Measurements from ENCODE around the gene RSPH1.

The RSPH1 gene

DNA sequence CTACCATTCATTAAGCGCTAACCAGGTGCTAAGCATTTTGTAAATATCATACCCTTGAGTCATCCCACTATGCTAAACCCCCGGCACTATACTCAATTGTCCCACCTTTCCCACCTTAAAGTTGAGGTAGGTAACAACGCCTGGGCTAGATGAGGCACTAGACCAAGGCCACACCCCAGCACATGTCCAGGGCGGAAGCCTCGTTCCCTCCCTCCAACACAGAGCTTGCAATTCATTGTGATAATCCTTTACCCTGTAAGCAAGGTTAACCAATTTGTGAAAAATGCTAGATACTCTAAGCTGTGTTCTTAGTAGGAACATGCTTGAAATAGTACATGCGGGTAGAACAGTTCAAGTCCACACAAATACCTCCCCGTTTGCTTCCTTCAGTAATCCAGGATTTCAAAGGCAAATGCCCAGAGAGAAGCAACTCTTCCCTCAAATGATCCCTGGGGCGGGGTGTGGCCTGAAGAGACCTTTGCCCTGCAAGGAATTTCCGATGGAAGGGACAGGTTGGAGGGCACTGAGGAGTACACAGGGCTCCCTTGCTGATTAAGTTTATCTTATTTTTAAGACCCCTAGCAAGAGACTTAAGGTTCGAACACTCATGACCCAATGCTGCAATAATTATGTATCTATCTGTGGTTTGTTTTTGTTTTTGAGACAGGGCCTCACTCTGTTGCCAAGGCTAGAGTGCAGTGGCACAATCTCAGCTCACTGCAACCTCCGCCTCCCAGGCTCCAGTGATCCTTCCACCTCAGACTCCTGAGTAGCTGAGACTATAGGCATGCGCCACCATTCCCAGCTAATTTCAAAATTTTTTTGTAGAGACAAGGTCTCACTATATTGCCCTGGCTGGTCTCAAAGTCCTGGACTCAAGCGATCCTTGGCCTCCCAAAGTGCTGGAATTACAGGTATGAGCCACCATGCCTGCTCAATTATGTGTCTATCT lies 2.6 kb downstream of the RSPH1 start:
- Histone ChIP-seq H3K27ac (ENCODE audit: low read length) (no peak overlapping the region), H3K9me3 (ENCODE audit: insufficient read depth, low read length, severe bottlenecking) (no peaks in the 10 kb centered on the region), H3K4me3 (ENCODE audit: low read depth in 1 of 2, low read length in 2 of 2) (no peak overlapping the region), H3K36me3 (ENCODE audit: insufficient read depth, low read length) (no peaks in the 10 kb centered on the region), H3K27me3 (ENCODE audit: insufficient read depth, low read length, poor library complexity) (no peaks in the 10 kb centered on the region), H3K79me2 (ENCODE audit: insufficient read depth, low read length) (no peaks in the 10 kb centered on the region), H3K4me1 (ENCODE audit: insufficient read depth, low read length) (peaks cover 17% of the 10 kb centered on the region), H3K9ac (ENCODE audit: low read depth, low read length) (no peak overlapping the region), H3K4me2 (ENCODE audit: insufficient read depth, low read length) (no peak overlapping the region), H4K20me1 (ENCODE audit: insufficient read depth, low read length) (no peaks in the 10 kb centered on the region), H2AFZ (ENCODE audit: low read depth, low read length) (no peak overlapping the region)
- no peak for TF ChIP-seq EZH2 (IDR thresholded peaks at IDR 0.05; ENCODE audit: borderline replicate concordance, low read depth, low read length, severe bottlenecking)
- TF ChIP-seq, protein P1, sequence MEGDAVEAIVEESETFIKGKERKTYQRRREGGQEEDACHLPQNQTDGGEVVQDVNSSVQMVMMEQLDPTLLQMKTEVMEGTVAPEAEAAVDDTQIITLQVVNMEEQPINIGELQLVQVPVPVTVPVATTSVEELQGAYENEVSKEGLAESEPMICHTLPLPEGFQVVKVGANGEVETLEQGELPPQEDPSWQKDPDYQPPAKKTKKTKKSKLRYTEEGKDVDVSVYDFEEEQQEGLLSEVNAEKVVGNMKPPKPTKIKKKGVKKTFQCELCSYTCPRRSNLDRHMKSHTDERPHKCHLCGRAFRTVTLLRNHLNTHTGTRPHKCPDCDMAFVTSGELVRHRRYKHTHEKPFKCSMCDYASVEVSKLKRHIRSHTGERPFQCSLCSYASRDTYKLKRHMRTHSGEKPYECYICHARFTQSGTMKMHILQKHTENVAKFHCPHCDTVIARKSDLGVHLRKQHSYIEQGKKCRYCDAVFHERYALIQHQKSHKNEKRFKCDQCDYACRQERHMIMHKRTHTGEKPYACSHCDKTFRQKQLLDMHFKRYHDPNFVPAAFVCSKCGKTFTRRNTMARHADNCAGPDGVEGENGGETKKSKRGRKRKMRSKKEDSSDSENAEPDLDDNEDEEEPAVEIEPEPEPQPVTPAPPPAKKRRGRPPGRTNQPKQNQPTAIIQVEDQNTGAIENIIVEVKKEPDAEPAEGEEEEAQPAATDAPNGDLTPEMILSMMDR (IDR thresholded peaks at IDR 0.05; ENCODE audit: borderline replicate concordance, extremely low read depth, low read length, poor library complexity, severe bottlenecking): no peak
- no peak for ATAC-seq (ENCODE audit: insufficient read depth, low read depth)
- DNase-seq: no peak

DNA sequence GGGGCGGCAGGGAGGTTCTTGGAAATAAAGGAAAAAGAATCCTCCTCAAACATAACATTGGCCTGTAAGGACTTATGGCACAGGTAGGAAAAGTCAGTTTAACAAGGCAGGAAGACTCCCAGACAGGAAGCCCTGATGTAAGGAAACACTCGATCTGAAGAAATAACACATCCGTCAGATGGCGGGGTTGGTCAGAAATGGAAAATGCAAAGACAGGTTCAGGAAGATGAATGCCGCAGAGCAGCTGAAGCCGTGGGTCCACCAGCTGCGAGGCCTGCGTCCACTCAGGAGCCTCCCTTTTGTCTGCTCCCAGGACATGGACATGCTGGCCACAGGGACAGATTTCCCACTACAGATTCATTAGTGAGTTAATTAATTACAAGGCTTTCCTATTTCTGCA lies 3.8 kb downstream of the RSPH1 start:
- TF ChIP-seq EZH2 (IDR thresholded peaks at IDR 0.05; ENCODE audit: borderline replicate concordance, low read depth, low read length, severe bottlenecking): no peak
- TF ChIP-seq, protein P1 (IDR thresholded peaks at IDR 0.05; ENCODE audit: borderline replicate concordance, extremely low read depth, low read length, poor library complexity, severe bottlenecking): no peak
- DNase-seq (no peak), ATAC-seq (ENCODE audit: insufficient read depth, low read depth) (no peak)
- no peak overlapping the region for H3K4me2 ChIP-seq (ENCODE audit: insufficient read depth, low read length)
- H4K20me1 ChIP-seq (ENCODE audit: insufficient read depth, low read length): no peaks in the 10 kb centered on the region
- no peak overlapping the region for H3K9ac ChIP-seq (ENCODE audit: low read depth, low read length)
- H3K36me3 ChIP-seq (ENCODE audit: insufficient read depth, low read length): no peaks in the 10 kb centered on the region
- H3K27ac ChIP-seq (ENCODE audit: low read length): no peak overlapping the region
- no peaks in the 10 kb centered on the region for H3K9me3 ChIP-seq (ENCODE audit: insufficient read depth, low read length, severe bottlenecking)
- H3K27me3 ChIP-seq (ENCODE audit: insufficient read depth, low read length, poor library complexity): no peaks in the 10 kb centered on the region
- peaks cover 17% of the 10 kb centered on the region for H3K4me1 ChIP-seq (ENCODE audit: insufficient read depth, low read length)
- H2AFZ ChIP-seq (ENCODE audit: low read depth, low read length): no peak overlapping the region
- H3K79me2 ChIP-seq (ENCODE audit: insufficient read depth, low read length): no peaks in the 10 kb centered on the region
- H3K4me3 ChIP-seq (ENCODE audit: low read depth in 1 of 2, low read length in 2 of 2): no peak overlapping the region

DNA sequence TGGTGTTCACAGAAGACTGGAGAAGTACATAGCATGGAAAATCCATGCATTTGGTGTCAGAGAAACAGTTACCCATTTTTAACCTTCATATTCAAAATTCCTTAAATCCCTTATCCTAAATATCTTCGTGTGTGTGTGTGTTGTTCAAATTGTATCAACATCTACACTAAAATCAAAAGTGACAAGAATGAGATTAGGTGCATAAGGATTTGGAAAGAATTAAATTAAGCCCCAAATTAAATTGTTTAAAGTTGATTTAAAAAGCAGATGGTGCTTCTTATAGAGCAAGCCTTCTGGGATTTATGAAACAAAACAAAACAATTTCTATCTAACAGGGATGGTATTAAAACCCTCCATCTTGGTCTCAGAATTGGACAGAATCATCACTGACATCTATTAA lies 4.7 kb downstream of the RSPH1 start:
- no peaks in the 10 kb centered on the region for H3K27me3 ChIP-seq (ENCODE audit: insufficient read depth, low read length, poor library complexity)
- no peak overlapping the region for H2AFZ ChIP-seq (ENCODE audit: low read depth, low read length)
- H3K4me1 ChIP-seq (ENCODE audit: insufficient read depth, low read length): peaks cover 9% of the 10 kb centered on the region
- no peaks in the 10 kb centered on the region for H4K20me1 ChIP-seq (ENCODE audit: insufficient read depth, low read length)
- DNase-seq (no peak), ATAC-seq (ENCODE audit: insufficient read depth, low read depth) (no peak)
- no peaks in the 10 kb centered on the region for H3K9me3 ChIP-seq (ENCODE audit: insufficient read depth, low read length, severe bottlenecking)
- no peak overlapping the region for H3K9ac ChIP-seq (ENCODE audit: low read depth, low read length)
- H3K27ac ChIP-seq (ENCODE audit: low read length): no peak overlapping the region
- H3K79me2 ChIP-seq (ENCODE audit: insufficient read depth, low read length): no peaks in the 10 kb centered on the region
- H3K36me3 ChIP-seq (ENCODE audit: insufficient read depth, low read length): no peaks in the 10 kb centered on the region
- no peak for TF ChIP-seq EZH2 (IDR thresholded peaks at IDR 0.05; ENCODE audit: borderline replicate concordance, low read depth, low read length, severe bottlenecking)
- TF ChIP-seq, protein P1 (IDR thresholded peaks at IDR 0.05; ENCODE audit: borderline replicate concordance, extremely low read depth, low read length, poor library complexity, severe bottlenecking): no peak
- H3K4me3 ChIP-seq (ENCODE audit: low read depth in 1 of 2, low read length in 2 of 2): no peak overlapping the region
- no peak overlapping the region for H3K4me2 ChIP-seq (ENCODE audit: insufficient read depth, low read length)
